Mammary epithelial cell (primary cell): Measurements from ENCODE around the gene FUT4.

ENCODE experiments used
- CTCF ChIP-seq, 2 donors: IDR thresholded peaks in 1 of 2; conservative IDR thresholded peaks in 1 of 2; 2 replicates each; pipeline ENCODE4 v1.5.1; 2011 to 2012; ENCODE audit warnings: inconsistent platforms in 2 of 2, low read length in 2 of 2, mild to moderate bottlenecking in 2 of 2, control low read depth in 1 of 2, low read depth in 1 of 2; ENCODE audit not compliant: insufficient read depth in 1 of 2; ENCODE audit errors: extremely low read depth in 1 of 2
- EZH2 ChIP-seq: IDR thresholded peaks from 2 replicates; pipeline ENCODE4 v1.6.1; 2012; ENCODE audit warnings: low read length, inconsistent platforms, borderline replicate concordance

DNA sequence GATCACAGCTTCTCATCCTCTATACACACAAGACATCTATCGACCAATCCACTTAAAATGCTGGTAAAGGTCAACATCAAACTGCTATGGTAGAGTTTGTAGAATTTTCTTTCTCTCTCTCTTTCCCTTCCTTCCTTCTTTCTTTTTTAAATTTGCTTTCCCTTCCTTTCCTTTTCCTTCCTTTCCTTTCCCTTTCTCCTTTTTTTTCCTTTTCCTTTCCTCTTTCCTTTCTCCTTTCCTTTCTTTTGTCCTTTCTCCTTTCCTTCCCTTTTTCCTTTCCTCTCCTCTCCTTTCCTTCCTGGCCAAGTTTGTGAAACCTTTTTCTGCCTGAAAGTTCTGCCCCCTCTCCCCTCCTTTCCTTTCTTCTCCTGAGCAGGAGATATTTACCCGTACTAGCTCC lies 28.3 kb upstream of the FUT4 start:
- TF ChIP-seq EZH2 (no peak), CTCF (conservative IDR thresholded peaks at IDR 0.05 in 1 of 2, IDR thresholded peaks at IDR 0.05 in 1 of 2; ENCODE audit: extremely low read depth in 1 of 2, insufficient read depth in 1 of 2, low read depth in 1 of 2, low read length in 2 of 2) (no peak)
